Measurements from ENCODE around the gene LRP1B. TPM values are rescaled to one million over a fixed set of nuclear protein-coding genes. Genes with fewer than 3 reads are reported as not detected.

Gene LRP1B
- total and polyA plus RNA-seq, 2 of the 8 experiments (the other 6 are each of a cell fraction or from before 2014, with no cell fraction given) = 0.03 TPM; not detected in 1

GRCh38 chr2:140311905-140312304 lies 1818.9 kb downstream of the LRP1B start:
- DNase-seq (ENCODE audit: low read depth in 1 of 2, low spot score in 2 of 2) (no peak), FAIRE-seq (no peak)
- no peaks in the 10 kb centered on the region for H3K36me3 ChIP-seq (ENCODE audit: control insufficient read depth in 2 of 4, insufficient read depth in 4 of 4, low read length in 3 of 4)
- no peak overlapping the region for H3K4me3 ChIP-seq (ENCODE audit: extremely low read depth in 1 of 4, insufficient read depth in 2 of 4, low read depth in 3 of 4, low read length in 4 of 4)
- no peak overlapping the region for H3K9ac ChIP-seq (replicated peaks in 1 of 4; ENCODE audit: extremely low read depth in 1 of 4, low read depth in 3 of 4, low read length in 3 of 4)
- H3K4ac ChIP-seq (replicated peaks; ENCODE audit: insufficient read length, low read depth, low read length) = no peak overlapping the region
- no peaks in the 10 kb centered on the region for H3K79me1 ChIP-seq (ENCODE audit: low read depth, low read length)
- 83% methylated on average over 1 of the region's 1 CpG; no CpG with 5 or more reads in 1 of the 2 experiments for WGBS, 2 experiments (ENCODE audit: extremely low coverage in 1 of 2, insufficient coverage in 1 of 2, insufficient read length in 1 of 2, insufficient replicate concordance in 2 of 2, low coverage in 1 of 2, low lambda C conversion rate in 2 of 2, missing lambda C conversion rate in 1 of 2)
- no peaks in the 10 kb centered on the region for H3K4me1 ChIP-seq (replicated peaks in 1 of 4; ENCODE audit: control insufficient read depth in 3 of 4, insufficient read depth in 4 of 4, low read length in 3 of 4)
- H2BK20ac ChIP-seq (ENCODE audit: low read length) = no peak overlapping the region
- no peaks in the 10 kb centered on the region for H4K20me1 ChIP-seq (replicated peaks in 1 of 2; ENCODE audit: control insufficient read depth in 1 of 2, insufficient read depth in 2 of 2, low read length in 2 of 2)
- ChIA-PET CTCF (ENCODE audit: partially characterized antibody) (no interaction called here), POLR2A (ENCODE audit: partially characterized antibody) (no interaction called here)
- H3K23me2 ChIP-seq (ENCODE audit: low read depth, low read length) = no peaks in the 10 kb centered on the region
- no peak overlapping the region for H4K5ac ChIP-seq (ENCODE audit: insufficient read length, low read depth, low read length)
- H3K27me3 ChIP-seq (replicated peaks in 1 of 4; ENCODE audit: control insufficient read depth in 3 of 4, extremely low read depth in 1 of 4, insufficient read depth in 3 of 4, low read length in 3 of 4) = no peaks in the 10 kb centered on the region
- H3K4me2 ChIP-seq (ENCODE audit: insufficient read depth in 1 of 2, low read depth in 2 of 2, low read length in 2 of 2) = no peak overlapping the region
- no peak overlapping the region for H2BK12ac ChIP-seq (ENCODE audit: low read depth, low read length)
- no peak overlapping the region for H3K14ac ChIP-seq (ENCODE audit: insufficient read length)
- H3K9me3 ChIP-seq (ENCODE audit: insufficient read depth in 2 of 2, low read depth in 1 of 2, low read length in 1 of 2) = no peaks in the 10 kb centered on the region
- no peak overlapping the region for H2BK5ac ChIP-seq (ENCODE audit: low read depth, low read length)
- H3K56ac ChIP-seq (replicated peaks; ENCODE audit: insufficient read length, low read depth, low read length) = no peak overlapping the region
- H3K27ac ChIP-seq (ENCODE audit: low read depth, low read length) = no peak overlapping the region
- H2BK15ac ChIP-seq (ENCODE audit: low read length) = no peak overlapping the region
- no peak overlapping the region for H2AFZ ChIP-seq (ENCODE audit: low read length)
- no peak overlapping the region for H3K23ac ChIP-seq (ENCODE audit: insufficient read length)
- H2BK120ac ChIP-seq (replicated peaks; ENCODE audit: low read depth, low read length) = no peak overlapping the region
- H3K18ac ChIP-seq (ENCODE audit: extremely low read depth, low read length) = no peak overlapping the region
- no peak overlapping the region for H4K8ac ChIP-seq (ENCODE audit: extremely low read depth, insufficient read depth, low read length)
- no peak overlapping the region for H2AK5ac ChIP-seq (ENCODE audit: low read depth, low read length)
- H4K91ac ChIP-seq (replicated peaks; ENCODE audit: insufficient read length, low read length) = no peak overlapping the region
- no peaks in the 10 kb centered on the region for H3K79me2 ChIP-seq (ENCODE audit: control insufficient read depth in 1 of 2, insufficient read depth in 2 of 2, low read length in 2 of 2)
- TF ChIP-seq JUN (IDR thresholded peaks at IDR 0.05; ENCODE audit: low read depth, low read length) (no peak), TBP (IDR thresholded peaks at IDR 0.05; ENCODE audit: low read depth, low read length) (no peak), CHD1 (IDR thresholded peaks at IDR 0.05; ENCODE audit: low read depth, low read length) (no peak), ASH2L (IDR thresholded peaks at IDR 0.05; ENCODE audit: low read length) (no peak), HDAC2 (IDR thresholded peaks at IDR 0.05; ENCODE audit: borderline replicate concordance in 1 of 2, low read depth in 2 of 2, low read length in 2 of 2) (no peak), POLR2A (IDR thresholded peaks at IDR 0.05; ENCODE audit: control extremely low read depth in 1 of 2, low read depth in 2 of 2, low read length in 2 of 2) (no peak), CEBPB (IDR thresholded peaks at IDR 0.05; ENCODE audit: low read depth, low read length) (no peak), PHF8 (conservative IDR thresholded peaks at IDR 0.05; ENCODE audit: low read depth, low read length) (no peak), RAD21 (IDR thresholded peaks at IDR 0.05 in 1 of 2, conservative IDR thresholded peaks at IDR 0.05 in 1 of 2; ENCODE audit: low read depth in 2 of 2, low read length in 2 of 2) (no peak), CREB1 (IDR thresholded peaks at IDR 0.05) (no peak), TAF7 (optimal IDR thresholded peaks at IDR 0.05; ENCODE audit: borderline replicate concordance, low read depth, low read length) (no peak), POU5F1 (IDR thresholded peaks at IDR 0.05; ENCODE audit: low read depth, low read length) (no peak), EZH2 (IDR thresholded peaks at IDR 0.05; ENCODE audit: low read depth, low read length, severe bottlenecking) (no peak), SP2 (IDR thresholded peaks at IDR 0.05; ENCODE audit: low read length) (no peak), USF2 (IDR thresholded peaks at IDR 0.05; ENCODE audit: low read length) (no peak)

Data from H1 (cell line).